ENCODE data around the gene NXNL1.

Gene NXNL1

GRCh38 chr19:17455308-17456123, 5.2 kb downstream of the NXNL1 start:
- DNase-seq (ENCODE audit: low read depth), result no peak

GRCh38 chr19:17454576-17455071, 6.1 kb downstream of the NXNL1 start:
- no peak for DNase-seq (ENCODE audit: low read depth)

GRCh38 chr19:17451820-17452219, 8.9 kb downstream of the NXNL1 start:
- DNase-seq (ENCODE audit: low read depth), result no peak

DNA sequence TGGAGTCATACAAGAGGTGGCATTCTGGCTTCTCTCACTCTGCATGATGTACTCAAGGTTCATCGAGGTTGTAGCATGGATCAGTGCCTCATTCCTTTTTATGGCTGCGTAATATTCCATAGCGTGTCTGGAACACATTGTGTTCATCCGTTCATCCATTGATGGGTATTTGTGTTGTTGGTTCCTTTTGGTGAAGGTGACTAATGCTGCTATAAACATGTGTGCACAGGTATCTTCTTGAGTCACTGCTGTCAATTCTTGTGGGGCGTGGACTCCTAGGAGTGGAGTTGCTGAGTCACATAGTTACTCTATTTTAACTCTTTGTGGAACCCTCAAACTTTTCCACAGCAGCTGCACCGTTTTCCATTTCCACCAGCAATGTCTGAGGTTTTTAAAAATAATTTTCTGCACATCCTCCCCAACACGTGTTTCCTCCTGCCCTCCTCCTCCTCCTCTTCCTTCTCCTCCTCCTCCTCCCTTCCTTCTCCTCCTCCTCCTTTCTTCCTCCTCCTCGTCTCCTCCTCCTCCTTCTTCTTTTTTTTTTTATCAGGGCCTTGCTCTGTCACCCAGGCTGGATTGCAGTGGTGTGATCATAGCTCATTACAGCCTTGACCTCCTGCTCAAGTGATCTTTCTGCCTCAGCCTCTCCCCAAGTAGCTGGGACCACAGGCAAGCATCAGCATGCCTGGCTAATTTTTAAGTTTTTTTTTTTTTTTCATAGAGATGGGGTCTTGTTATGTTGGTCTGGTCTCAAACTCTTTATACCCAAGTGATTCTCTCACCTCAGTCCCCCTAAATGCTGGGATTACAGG, 10.3 kb downstream of the NXNL1 start:
- DNase-seq (ENCODE audit: low read depth), result no peak

GRCh38 chr19:17448131-17448967, 12.4 kb downstream of the NXNL1 start, which contains the start of gene TMEM221:
TMEM221 (minus strand) TSS chr19:17448668; CDS start chr19:17448462, 206 bp downstream.
- DNase-seq (ENCODE audit: low read depth), result peak; percentile 42

GRCh38 chr19:17447704-17448130, 13.0 kb downstream of the NXNL1 start:
- no peak for DNase-seq (ENCODE audit: low read depth)

GRCh38 chr19:17445526-17446165, 15.1 kb downstream of the NXNL1 start:
- no peak for DNase-seq (ENCODE audit: low read depth)

- no peak for DNase-seq (ENCODE audit: low read depth)
Observed at GRCh38 chr19:17441241-17442021, 19.3 kb downstream of the NXNL1 start.

- DNase-seq (ENCODE audit: low read depth), result no peak
Observed at GRCh38 chr19:17436874-17437267, 23.9 kb downstream of the NXNL1 start.

GRCh38 chr19:17436094-17436873, 24.4 kb downstream of the NXNL1 start:
- no peak for DNase-seq (ENCODE audit: low read depth)

DNA sequence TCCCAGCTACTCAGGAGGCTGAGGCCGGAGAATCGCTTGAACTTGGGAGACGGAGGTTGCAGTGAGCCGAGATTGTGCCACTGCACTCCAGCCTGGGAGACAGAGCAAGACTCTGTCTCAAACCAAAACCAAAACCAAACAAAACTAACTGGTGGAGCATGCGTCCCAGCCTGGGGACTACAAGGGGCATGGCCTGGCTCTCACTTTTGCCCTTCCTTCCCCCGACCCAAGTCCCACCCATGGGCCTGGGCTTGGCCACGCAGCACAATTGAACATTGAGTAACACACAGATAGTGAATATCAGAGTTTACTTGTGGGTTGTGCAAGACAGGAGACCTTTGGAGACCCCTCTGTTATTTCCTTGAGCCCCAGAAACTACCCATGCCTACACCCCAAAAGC, 25.5 kb downstream of the NXNL1 start:
- no peak for DNase-seq (ENCODE audit: low read depth)

DNA sequence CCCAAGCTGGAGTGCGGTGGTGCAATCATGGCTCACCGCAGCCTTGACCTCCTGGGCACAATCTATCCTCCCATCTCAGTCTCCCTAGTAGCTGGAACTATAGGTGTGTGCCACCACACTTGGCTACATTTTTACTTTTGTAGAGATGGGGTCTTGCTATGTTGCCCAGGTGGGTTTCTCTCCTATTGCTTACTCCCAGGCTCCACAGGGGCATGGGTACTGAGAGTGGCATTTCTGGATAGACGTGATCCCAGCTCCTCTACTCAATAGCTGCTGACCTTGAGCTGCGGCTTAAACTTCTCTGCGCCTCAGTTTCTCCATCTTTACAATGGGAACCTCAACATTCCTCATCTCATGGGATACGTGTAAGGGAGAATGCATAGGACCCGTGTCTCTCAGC, 29.3 kb downstream of the NXNL1 start:
- DNase-seq (ENCODE audit: low read depth), result no peak

GRCh38 chr19:17429641-17430113, 31.0 kb downstream of the NXNL1 start:
- DNase-seq (ENCODE audit: low read depth), result no peak

- no peak for DNase-seq (ENCODE audit: low read depth)
Observed at GRCh38 chr19:17424743-17425365, 35.9 kb downstream of the NXNL1 start.

- DNase-seq (ENCODE audit: low read depth), result no peak
Observed at GRCh38 chr19:17423429-17424208, 37.1 kb downstream of the NXNL1 start.

GRCh38 chr19:17421942-17422341, 38.8 kb downstream of the NXNL1 start:
- no peak for DNase-seq (ENCODE audit: low read depth)

GRCh38 chr19:17420475-17420924, 40.2 kb downstream of the NXNL1 start:
- no peak for DNase-seq (ENCODE audit: low read depth)
